Muscle of back (tissue), 11 donors: ENCODE results near the gene ELOVL6. TPM values are rescaled to one million over a fixed set of nuclear protein-coding genes. Genes with fewer than 3 reads are reported as not detected.

ENCODE experiments used
- DNase-seq, 3 donors: peaks; one replicate each; pipeline versions ENCODE4 v3.0.0 to v3.0.0-alpha.2; 2013
- polyA plus RNA-seq, 10 donors: library from polyadenylated mRNA; unstranded; fragments of 120-200 nt; gene quantifications; one replicate each; pipeline ENCODE4 v1.2.1, GENCODE V29; 2013; ENCODE audit not compliant: insufficient read length in 10 of 10

The ELOVL6 gene
- polyA plus RNA-seq, 10 donors: 7.5 to 15.2 (median 8.0) TPM

DNA sequence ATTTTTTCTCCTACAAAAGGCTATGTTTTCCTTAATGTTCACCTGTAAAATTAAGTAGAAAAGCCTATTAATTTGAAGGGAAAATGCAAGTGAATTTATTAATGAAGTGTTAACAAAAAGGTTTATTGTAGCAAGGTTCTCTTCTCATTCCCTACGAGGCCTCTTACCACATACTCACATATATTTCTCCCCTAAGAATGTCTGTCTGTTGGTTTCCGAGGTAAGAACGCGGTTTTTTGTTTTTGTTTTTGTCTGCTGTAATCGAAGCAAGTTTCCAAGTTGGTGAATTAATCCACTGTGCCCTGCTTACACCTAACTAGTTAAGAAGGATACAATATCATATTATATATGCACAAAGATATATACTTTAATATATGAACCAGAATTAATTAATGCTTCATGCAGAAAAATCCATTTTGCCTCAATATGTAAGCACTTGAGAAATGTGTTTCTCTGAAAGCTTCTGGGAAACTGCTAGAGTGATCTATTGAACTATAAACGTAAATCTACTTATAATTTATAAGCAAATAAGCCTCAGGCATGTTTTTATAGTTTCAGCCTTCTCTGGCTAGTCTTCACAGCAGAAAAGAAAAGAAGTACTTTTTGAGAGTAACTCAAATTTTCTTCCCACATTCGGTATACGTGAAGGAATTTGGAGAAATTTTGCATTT, 164.9 kb downstream of the ELOVL6 start:
- DNase-seq: no peak

DNA sequence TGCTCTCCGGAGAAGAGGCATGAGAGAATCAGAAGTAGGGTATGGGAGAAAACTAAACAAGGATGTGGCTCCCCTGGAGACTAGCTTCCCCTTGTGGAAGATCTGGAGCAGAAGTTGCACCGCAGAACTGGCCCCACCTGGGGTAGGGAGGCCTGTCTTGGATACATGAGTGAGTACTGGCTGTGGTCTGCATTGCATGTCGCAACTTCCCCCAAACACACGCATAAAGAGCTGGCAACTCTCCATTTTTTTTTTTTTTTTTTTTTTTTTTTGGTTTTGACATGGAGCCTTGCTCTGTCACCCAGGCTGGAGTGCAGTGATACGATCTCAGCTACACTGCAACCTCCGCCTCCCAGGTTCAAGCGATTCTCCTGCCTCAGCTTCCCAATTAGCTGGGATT, 165.8 kb downstream of the ELOVL6 start:
- no peak for DNase-seq

- DNase-seq: no peak
Observed at GRCh38 chr4:110025718-110026117, 172.7 kb downstream of the ELOVL6 start.

DNA sequence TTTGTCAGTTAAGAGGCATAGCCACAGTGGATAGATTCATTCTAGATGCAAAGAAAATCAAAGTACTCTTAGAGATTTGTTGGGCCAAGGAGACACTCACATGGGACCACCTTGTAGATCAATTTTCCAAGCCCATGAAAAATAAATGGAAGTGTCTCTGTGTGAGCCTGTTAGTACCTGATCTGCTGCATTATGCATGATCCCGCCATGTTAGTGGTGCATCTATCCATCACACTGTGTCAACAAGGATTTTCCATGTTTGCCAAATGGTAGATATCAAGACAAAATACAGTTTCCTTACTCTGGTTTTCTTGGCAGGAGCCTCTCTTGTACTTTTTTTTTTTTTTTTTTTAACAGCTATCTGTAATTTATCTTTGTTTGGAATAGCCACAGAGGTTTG, 173.4 kb downstream of the ELOVL6 start:
- DNase-seq: no peak

DNA sequence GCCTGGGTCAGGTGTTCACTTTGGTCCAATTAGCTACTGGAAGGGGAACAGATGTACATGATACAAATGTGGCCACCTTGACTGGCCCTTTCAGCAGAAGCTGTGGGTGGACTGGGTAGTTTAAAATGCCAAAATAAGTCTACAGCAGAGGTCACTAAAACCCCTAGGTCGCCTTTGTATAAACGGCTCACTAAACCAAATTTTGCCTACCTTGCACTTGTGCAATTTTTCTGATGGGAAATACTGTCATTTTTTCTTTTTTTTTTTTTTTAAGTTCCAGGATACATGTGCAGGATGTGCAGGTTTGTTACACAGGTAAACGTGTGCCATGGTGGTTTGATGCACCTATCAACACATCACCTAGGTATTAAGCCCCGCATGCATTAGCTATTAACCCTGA, 176.0 kb downstream of the ELOVL6 start:
- DNase-seq: no peak

- DNase-seq: no peak
Observed at GRCh38 chr4:110020646-110021443, 177.6 kb downstream of the ELOVL6 start.

DNA sequence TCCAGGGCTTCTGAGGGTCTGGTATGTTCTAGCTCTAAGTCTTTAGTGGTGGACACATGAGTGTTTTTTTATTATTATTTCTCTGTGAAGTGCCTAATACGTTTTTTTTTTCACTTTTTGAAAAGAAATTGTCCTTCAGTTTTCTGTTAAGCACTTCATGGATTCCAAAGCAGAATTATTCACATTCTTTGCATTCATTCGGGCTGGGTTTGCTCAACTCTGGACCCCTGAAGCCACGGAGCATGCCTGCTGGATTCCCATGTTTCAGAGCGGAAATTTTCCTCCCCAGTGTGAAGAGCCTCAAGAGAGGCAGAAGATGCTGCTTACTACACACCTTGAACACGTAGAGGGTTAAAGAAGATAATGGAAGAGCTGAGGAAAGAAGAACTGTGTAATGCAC, 178.3 kb downstream of the ELOVL6 start:
- peak in 1 of 3 donors; percentile 16 for DNase-seq

DNA sequence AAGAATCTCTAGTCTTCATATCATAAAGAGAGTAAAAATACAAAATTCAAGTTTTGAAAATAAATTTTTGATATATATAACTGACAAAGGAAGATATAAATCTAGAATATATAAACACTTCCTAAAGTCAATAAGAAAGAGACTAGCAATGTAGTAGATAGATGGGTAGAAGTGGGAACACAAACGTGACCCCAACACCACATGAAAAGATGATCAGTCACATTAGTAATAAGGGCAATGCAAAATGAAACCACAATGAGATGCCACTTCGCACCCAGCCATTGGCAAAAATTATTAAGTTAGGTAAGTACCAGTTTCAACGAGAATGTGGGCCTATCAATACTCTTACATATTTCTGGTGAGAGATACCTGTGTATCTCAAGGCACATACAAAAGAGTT, 179.3 kb downstream of the ELOVL6 start:
- DNase-seq: no peak

- no peak for DNase-seq
Observed at GRCh38 chr4:110014233-110014632, 184.2 kb downstream of the ELOVL6 start.

DNA sequence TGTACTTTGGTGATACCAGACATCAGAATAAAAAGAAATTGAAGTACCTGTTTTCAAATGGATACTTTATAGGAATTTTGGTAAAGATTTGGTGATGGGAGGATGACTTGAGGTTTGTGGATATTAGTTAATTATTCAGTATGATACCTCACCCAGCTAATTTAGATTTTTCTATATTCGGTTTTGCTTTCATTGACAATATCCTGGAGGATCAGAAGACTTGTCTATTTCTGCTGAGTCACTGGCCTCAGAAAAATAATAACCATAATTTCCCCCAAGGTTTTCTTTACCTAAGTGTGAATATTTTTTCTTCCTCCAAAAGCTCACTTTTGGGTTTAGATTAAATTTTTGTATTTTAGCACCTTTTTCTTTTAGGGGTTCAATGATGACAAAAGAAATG, 185.5 kb downstream of the ELOVL6 start:
- DNase-seq: no peak

DNA sequence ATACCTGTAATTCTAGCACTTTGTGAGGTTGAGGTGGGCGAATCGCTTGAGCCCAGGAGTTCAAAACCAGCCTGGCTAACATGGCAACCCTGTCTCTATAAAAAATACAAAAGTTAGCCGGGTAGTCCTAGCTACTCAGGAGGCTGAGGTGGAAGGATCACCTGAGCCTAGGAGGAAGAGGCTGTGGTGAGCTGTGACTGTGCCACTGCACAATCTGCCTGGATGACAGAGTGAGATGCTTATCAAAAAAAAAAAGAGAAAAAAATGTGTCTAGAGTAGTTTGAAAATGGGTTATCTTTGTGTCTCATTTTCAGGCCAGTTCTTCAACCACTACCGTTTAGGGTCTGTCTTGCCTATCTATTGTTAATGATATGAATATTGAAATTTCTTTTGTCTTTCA, 187.6 kb downstream of the ELOVL6 start:
- DNase-seq: no peak

DNA sequence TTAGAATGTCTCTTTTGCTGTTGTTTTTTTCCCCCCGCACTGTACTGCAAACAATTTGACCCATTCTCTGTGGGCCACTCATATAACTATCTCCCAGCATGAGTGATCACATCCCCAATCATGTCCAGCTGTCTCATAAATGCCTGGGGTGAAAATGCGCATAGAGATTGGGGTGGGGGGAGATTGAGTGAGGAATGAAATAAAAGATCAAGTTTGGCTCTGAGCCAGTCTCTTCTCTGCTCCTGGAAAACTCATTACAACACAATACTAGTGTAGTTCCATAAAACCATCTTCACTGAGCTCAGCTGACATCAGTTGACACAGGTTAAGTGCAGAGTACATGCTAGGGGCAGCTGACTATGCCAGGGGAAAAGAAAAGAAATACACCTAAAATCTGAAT, 188.9 kb downstream of the ELOVL6 start:
- no peak for DNase-seq

DNA sequence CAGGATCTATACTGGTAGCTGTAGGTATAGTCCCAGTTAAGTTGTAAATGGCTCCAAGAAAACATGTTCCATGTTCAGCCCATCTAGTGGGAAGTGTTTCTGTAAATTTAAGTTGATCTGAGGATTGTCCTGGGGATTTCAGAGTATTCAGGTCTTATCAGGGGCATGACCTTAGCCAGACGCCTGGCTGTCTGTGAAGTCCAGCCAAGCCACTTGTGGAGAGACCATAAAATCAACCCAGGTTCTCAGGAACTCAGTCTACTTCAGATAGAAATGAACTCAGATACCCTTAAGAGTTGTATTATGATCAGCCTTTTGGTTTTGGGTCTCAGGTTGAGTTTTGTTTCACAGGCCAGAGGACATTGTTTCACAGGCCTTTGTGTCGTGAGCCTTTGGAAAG, 189.9 kb downstream of the ELOVL6 start:
- no peak for DNase-seq

DNA sequence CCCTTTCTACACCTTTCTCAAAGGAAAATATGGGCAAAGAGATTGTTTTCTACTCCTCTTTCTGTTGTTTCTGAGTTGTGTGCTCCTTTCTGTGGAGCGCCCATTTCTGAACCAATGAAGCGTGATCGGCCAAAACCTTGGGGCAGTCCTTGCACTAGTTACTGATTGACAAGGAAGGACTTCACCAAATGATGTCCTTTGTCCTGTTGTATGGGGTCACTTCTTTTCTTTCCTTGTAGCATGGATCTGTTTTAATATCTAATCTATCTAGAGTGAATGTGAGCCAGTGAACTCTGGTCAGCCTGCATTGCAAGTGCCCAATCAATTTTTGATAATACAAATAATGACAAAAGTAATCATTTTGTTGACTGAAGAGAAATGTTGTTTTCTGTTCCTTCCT, 191.2 kb downstream of the ELOVL6 start:
- DNase-seq: no peak

DNA sequence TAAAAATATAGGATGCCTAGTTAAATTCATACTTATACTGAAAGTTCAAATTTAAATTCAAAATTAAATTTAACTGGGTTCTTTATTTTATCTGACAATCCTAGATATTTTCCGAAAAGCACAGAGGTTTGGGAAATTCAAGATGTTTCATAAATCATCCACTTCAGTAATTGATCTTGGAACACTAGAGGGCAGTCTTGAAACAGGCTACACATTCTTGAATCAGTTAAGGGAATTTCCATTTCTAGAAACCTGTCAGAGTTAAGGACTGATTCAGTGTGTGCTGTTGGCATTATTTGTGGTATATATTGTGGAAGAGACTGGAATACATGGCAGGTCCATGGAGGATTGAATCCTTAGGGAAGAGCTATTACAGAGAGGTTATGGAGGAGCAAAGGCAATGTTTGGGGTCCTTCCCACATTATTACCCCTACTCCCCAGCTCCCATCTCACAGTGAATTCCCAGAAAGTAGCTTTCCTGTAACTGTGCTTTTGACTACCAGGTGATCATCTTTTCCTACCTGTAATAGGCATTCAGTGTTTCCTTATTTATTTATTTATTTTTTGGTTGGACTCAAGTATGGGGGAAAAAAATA, 192.9 kb downstream of the ELOVL6 start:
- peak; percentile 58 to 78 (median 66) for DNase-seq

DNA sequence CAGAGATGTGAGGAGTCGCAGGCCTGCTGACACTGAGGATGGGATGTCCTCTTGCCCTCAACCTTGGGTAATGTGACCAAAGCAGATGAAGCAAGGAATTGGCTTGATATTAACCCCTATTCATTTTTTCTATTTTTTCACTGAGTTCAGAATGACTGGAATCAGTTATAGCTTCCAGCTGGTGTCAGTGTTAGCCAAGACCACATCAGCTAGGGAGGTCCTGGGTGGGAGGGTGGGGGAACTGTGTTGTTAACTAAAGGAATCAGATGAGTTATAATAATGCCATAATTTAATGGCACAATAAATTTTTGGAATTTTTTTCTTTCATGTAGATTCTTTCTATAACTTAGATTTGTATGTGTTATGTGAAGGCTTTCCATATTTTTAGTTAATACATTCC, 193.9 kb downstream of the ELOVL6 start:
- peak in 1 of 3 donors; percentile 33 for DNase-seq

DNA sequence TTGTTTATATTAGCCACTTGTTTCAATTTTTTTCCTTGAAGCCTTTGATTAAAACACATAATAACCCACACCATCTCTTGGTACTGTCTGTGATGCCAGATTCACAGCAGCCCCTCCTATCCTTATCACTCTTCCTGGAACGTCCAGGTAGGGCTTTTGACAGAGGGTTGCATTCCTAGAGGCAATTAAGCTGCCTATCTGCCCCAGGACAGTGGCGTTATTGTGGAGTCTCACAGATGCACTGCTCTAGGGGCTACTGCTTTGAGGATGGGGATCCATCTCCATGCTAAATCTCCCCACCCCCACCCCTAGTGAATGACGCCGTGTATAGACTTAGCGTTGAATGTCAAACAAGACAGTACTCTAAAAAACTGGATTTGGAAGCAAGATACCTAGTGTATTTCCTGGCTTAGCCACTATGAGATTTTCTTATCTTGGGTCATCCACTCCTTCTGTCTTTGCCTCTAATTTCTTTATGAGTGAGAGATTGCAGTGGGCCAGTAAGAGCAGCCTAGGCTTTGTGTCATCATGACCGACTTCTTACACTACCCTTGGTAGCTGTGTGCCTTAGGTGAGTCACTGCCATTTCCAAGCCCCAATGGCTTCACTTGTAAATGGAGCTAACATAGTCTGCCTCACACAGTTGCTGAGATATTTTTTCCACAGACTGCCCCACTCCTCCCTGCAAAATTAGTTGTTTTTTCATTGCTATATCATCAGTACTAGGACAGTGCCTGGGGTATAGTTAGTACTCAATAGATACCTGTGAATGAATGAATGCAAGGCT, 194.8 kb downstream of the ELOVL6 start:
- no peak for DNase-seq

- no peak for DNase-seq
Observed at GRCh38 chr4:110002326-110002725, 196.1 kb downstream of the ELOVL6 start.

DNA sequence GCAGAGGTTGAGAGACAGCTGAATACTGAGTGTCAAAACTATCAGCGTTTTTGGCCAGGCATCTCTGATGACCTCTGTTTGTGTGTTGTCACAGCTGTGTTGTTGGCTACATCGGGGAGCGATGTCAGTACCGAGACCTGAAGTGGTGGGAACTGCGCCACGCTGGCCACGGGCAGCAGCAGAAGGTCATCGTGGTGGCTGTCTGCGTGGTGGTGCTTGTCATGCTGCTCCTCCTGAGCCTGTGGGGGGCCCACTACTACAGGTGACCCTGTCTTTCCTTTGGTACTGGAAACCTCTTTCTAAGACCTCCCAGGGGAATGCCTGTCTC, 198.9 kb downstream of the ELOVL6 start:
- DNase-seq: no peak

GRCh38 chr4:109998867-109999584, 199.4 kb downstream of the ELOVL6 start:
- peak; percentile 42 to 70 (median 56) for DNase-seq

DNA sequence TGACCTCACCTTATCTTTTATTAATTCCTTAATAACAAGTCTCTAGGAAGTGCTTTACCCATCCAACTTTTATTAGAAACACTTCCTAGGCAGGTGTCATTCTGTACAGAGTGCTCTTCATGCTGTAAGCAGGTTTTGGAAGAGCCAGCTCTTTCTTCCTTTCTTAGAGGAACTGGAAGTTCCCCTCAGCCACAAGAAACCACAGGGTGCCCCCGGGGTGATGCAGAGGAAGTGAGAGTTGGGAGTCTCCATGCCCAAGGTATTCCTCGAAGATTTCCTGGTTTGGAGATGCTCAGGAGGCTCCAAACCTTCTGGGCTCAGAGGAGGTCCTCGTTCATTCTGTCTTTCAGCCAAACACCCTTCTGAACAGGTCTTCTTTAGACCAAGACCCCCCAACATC, 201.9 kb downstream of the ELOVL6 start:
- DNase-seq: no peak
